Caco-2 (cell line): ENCODE results near the gene BPIFB2. TPM values are rescaled to one million over a fixed set of nuclear protein-coding genes. Genes with fewer than 3 reads are reported as not detected.

Source experiments
- BruUV-seq: library from RNA; stranded (reverse); fragments of 400-500 nt; replicated peaks from 2 replicates; lab custom pipeline; 2021; lab: Mats Ljungman, UMichigan
- CTCF ChIA-PET: fragments of 300-600 bp; sonication (Branson Sonifier 250); formaldehyde crosslinking; loops from one replicate; lab custom pipeline; 2022; ENCODE audit warnings: antibody characterized with exemption; lab: Charles Lee
- POLR2A ChIA-PET: fragments of 300-600 bp; sonication (Branson Sonifier 250); formaldehyde crosslinking; loops from one replicate; lab custom pipeline; 2022; ENCODE audit warnings: antibody characterized with exemption; lab: Charles Lee
- DNase-seq, 2 experiments: peaks; one replicate each; pipeline versions ENCODE4 v3.0.0 to v3.0.0-alpha.2; 2020 to 2022
- H3K27me3 ChIP-seq: replicated peaks from 2 replicates; pipeline ENCODE4 v1.6.0; 2011; ENCODE audit warnings: low read length; ENCODE audit not compliant: control insufficient read depth, insufficient read depth
- H3K36me3 ChIP-seq: 2 replicates; pipeline ENCODE4 v1.5.1; 2011; ENCODE audit warnings: low read length; ENCODE audit not compliant: control insufficient read depth, insufficient read depth
- H3K4me1 ChIP-seq: fragments of 250-450 bp; sonication (Bioruptor Pico); 2 replicates; pipeline ENCODE4 v1.5.1; 2020; ENCODE audit warnings: mild to moderate bottlenecking
- H3K4me3 ChIP-seq: 2 replicates; pipeline ENCODE4 v1.5.1; 2011; ENCODE audit warnings: low read depth, mild to moderate bottlenecking, control low read depth, low read length
- H3K9me3 ChIP-seq: fragments of 250-450 bp; sonication (Bioruptor Pico); 2 replicates; pipeline ENCODE4 v1.5.1; 2020; ENCODE audit warnings: mild to moderate bottlenecking, moderate library complexity
- H3K27ac Mint-ChIP-seq: one replicate; pipeline ENCODE4 v1.8.0; 2022; ENCODE audit warnings: mixed read lengths; ENCODE audit not compliant: unreplicated experiment
- H3K27me3 Mint-ChIP-seq: one replicate; pipeline ENCODE4 v1.8.0; 2022; ENCODE audit warnings: mixed read lengths; ENCODE audit not compliant: insufficient read depth, unreplicated experiment
- H3K36me3 Mint-ChIP-seq: one replicate; pipeline ENCODE4 v1.8.0; 2022; ENCODE audit warnings: mild to moderate bottlenecking, mixed read lengths; ENCODE audit not compliant: insufficient read depth, unreplicated experiment
- H3K4me1 Mint-ChIP-seq: one replicate; pipeline ENCODE4 v1.8.0; 2022; ENCODE audit warnings: low read depth, mixed read lengths; ENCODE audit not compliant: unreplicated experiment
- H3K4me3 Mint-ChIP-seq: one replicate; pipeline ENCODE4 v1.8.0; 2022; ENCODE audit warnings: mild to moderate bottlenecking, moderate library complexity, mixed read lengths; ENCODE audit not compliant: unreplicated experiment
- H3K9me3 Mint-ChIP-seq: one replicate; pipeline ENCODE4 v1.8.0; 2022; ENCODE audit warnings: mixed read lengths; ENCODE audit not compliant: unreplicated experiment
- CTCF ChIP-seq, 2 experiments: fragments of 200-600 bp in 1 of 2; IDR thresholded peaks; 1 replicate in 1 of 2; 2 replicates in 1 of 2; pipeline versions ENCODE4 v1.5.1 to v1.8.0; 2011 to 2022; ENCODE audit warnings: antibody characterized with exemption in 1 of 2, control low read depth in 1 of 2, inconsistent platforms in 1 of 2, low read depth in 1 of 2, low read length in 1 of 2, mild to moderate bottlenecking in 1 of 2, moderate library complexity in 1 of 2; ENCODE audit not compliant: insufficient read depth in 1 of 2, severe bottlenecking in 1 of 2, unreplicated experiment in 1 of 2
- intact Hi-C: fragments of 100-400 bp; cut with micrococcal nuclease; formaldehyde crosslinking; loops from one replicate; pipeline ENCODE4 v1.10.0; 2022; ENCODE audit not compliant: unreplicated experiment
- total RNA-seq: library from RNA; stranded (reverse); gene quantifications from 2 replicates; pipeline ENCODE4 v1.2.3, GENCODE V29; 2022

The BPIFB2 gene
- total RNA-seq, 1 experiment from 2014 or later = not detected

GRCh38 chr20:33033381-33033780 is 25.9 kb downstream of the BPIFB2 start:
- H3K27me3 ChIP-seq = no peaks in the 10 kb centered on the region
- CTCF ChIA-PET = no interaction called here
- H3K4me1 ChIP-seq = no peaks in the 10 kb centered on the region
- H3K4me3 ChIP-seq = no peak overlapping the region
- BruUV-seq = no TSS peak
- intact Hi-C loops = no loop called here
- H3K36me3 ChIP-seq = no peaks in the 10 kb centered on the region
- Mint-ChIP-seq H3K27ac (no peak overlapping the region), H3K36me3 (no peaks in the 10 kb centered on the region), H3K27me3 (peaks cover 20% of the 10 kb centered on the region), H3K9me3 (peaks cover 13% of the 10 kb centered on the region), H3K4me1 (no peaks in the 10 kb centered on the region), H3K4me3 (no peak overlapping the region)
- DNase-seq = no peak
- no peak for TF ChIP-seq CTCF (IDR thresholded peaks at IDR 0.05; ENCODE audit: insufficient read depth in 1 of 2, low read depth in 1 of 2, low read length in 1 of 2, severe bottlenecking in 1 of 2, unreplicated experiment in 1 of 2)
- H3K9me3 ChIP-seq = peaks cover 10% of the 10 kb centered on the region; the same call in 1 of the 2 replicates
- POLR2A ChIA-PET = no interaction called here

- intact Hi-C loops = no loop called here
- no peaks in the 10 kb centered on the region for H3K36me3 Mint-ChIP-seq
- Histone ChIP-seq H3K4me3 (no peak overlapping the region), H3K9me3 (peaks cover 10% of the 10 kb centered on the region; the same call in 1 of the 2 replicates), H3K36me3 (no peaks in the 10 kb centered on the region), H3K4me1 (no peaks in the 10 kb centered on the region), H3K27me3 (no peaks in the 10 kb centered on the region)
- H3K4me1 Mint-ChIP-seq = no peaks in the 10 kb centered on the region
- CTCF ChIA-PET = no interaction called here
- no TSS peak for BruUV-seq
- DNase-seq = no peak
- peaks cover 22% of the 10 kb centered on the region for H3K27me3 Mint-ChIP-seq
- peaks cover 13% of the 10 kb centered on the region for H3K9me3 Mint-ChIP-seq
- H3K4me3 Mint-ChIP-seq = no peak overlapping the region
- TF ChIP-seq CTCF (IDR thresholded peaks at IDR 0.05; ENCODE audit: insufficient read depth in 1 of 2, low read depth in 1 of 2, low read length in 1 of 2, severe bottlenecking in 1 of 2, unreplicated experiment in 1 of 2) = no peak
- POLR2A ChIA-PET = no interaction called here
- H3K27ac Mint-ChIP-seq = no peak overlapping the region
Observed at GRCh38 chr20:33034115-33034514, 26.6 kb downstream of the BPIFB2 start.

GRCh38 chr20:33034901-33035492 is 27.5 kb downstream of the BPIFB2 start:
- H3K4me1 Mint-ChIP-seq = no peaks in the 10 kb centered on the region
- H3K9me3 ChIP-seq = peaks cover 10% of the 10 kb centered on the region; the same call in 1 of the 2 replicates
- H3K27ac Mint-ChIP-seq = no peak overlapping the region
- intact Hi-C loops = no loop called here
- no peak overlapping the region for H3K4me3 Mint-ChIP-seq
- no peak overlapping the region for H3K4me3 ChIP-seq
- ChIA-PET POLR2A (no interaction called here), CTCF (interaction anchor here (0.6 kb wide), 1 partner anchor 428 kb away, joined by 3 read pairs; no protein-coding TSS in a partner anchor)
- H3K27me3 Mint-ChIP-seq = peaks cover 25% of the 10 kb centered on the region
- H3K4me1 ChIP-seq = no peaks in the 10 kb centered on the region
- no peaks in the 10 kb centered on the region for H3K36me3 ChIP-seq
- DNase-seq = no peak
- no peaks in the 10 kb centered on the region for H3K36me3 Mint-ChIP-seq
- TF ChIP-seq CTCF (IDR thresholded peaks at IDR 0.05; ENCODE audit: insufficient read depth in 1 of 2, low read depth in 1 of 2, low read length in 1 of 2, severe bottlenecking in 1 of 2, unreplicated experiment in 1 of 2) = no peak
- H3K27me3 ChIP-seq = no peaks in the 10 kb centered on the region
- peaks cover 13% of the 10 kb centered on the region for H3K9me3 Mint-ChIP-seq
- BruUV-seq = no TSS peak
